DMS114 treated with DMSO at 0.1 percent for 48 hours (cell line): ENCODE measurements around the gene EPG5.
"Not testable (repeated sequence)": the region's sequence is repeated elsewhere in the genome, so short reads cannot be mapped to it uniquely, and the experiment has no call there.

Experiments used
- DNase-seq: peaks from one replicate; lab custom pipeline; 2025; ENCODE audit not compliant: unreplicated experiment; lab: John Stamatoyannopoulos, UW

Gene EPG5, protein sequence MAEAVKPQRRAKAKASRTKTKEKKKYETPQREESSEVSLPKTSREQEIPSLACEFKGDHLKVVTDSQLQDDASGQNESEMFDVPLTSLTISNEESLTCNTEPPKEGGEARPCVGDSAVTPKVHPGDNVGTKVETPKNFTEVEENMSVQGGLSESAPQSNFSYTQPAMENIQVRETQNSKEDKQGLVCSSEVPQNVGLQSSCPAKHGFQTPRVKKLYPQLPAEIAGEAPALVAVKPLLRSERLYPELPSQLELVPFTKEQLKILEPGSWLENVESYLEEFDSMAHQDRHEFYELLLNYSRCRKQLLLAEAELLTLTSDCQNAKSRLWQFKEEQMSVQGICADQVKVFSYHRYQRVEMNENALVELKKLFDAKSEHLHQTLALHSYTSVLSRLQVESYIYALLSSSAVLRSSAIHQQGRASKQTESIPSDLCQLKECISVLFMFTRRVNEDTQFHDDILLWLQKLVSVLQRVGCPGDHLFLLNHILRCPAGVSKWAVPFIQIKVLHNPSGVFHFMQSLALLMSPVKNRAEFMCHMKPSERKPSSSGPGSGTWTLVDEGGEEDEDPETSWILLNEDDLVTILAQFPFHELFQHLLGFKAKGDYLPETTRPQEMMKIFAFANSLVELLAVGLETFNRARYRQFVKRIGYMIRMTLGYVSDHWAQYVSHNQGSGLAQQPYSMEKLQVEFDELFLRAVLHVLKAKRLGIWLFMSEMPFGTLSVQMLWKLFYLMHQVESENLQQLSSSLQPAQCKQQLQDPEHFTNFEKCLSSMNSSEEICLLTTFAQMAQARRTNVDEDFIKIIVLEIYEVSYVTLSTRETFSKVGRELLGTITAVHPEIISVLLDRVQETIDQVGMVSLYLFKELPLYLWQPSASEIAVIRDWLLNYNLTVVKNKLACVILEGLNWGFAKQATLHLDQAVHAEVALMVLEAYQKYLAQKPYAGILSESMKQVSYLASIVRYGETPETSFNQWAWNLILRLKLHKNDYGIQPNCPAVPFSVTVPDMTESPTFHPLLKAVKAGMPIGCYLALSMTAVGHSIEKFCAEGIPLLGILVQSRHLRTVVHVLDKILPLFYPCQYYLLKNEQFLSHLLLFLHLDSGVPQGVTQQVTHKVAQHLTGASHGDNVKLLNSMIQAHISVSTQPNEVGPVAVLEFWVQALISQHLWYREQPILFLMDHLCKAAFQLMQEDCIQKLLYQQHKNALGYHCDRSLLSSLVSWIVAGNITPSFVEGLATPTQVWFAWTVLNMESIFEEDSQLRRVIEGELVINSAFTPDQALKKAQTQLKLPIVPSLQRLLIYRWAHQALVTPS (N-terminal part only)

DNA sequence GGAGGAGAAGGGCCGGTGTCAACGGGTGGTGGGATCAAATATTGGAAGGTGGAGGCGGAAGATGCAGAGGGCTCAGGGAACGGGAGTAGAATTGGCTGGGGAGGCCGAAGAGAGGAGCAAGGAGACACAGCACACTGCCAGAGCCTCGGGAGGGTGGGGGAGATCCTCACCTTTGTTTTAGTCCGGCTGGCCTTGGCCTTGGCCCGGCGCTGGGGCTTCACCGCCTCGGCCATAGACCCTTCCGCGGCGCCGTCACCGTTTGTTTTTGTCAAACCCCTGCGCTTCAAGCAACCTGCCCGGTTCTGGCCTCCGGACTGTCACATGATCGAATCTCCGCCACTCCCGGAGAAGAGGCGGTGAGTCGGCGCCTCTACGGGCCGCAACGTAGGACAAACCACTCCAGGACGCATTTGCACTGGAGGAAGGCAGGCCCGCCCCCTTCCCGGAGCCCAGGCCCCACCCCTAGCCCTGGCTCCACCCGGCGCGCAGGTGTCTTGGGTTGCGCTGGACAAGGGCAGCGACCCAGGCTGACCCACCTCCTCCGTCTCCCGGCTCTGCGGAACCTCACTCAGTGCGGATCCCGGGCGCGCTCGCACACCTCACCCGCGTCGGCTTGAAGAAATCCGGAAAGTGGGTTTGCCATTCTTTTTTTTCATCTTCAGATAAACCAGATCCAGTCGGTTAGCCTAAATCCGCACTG, at the start of gene EPG5:
Gene EPG5 (minus strand): TSS at position 323 of the 700 bp plus-strand sequence. CDS start 90 bp downstream, at position 233.
- peak; percentile 88 for DNase-seq

DNA sequence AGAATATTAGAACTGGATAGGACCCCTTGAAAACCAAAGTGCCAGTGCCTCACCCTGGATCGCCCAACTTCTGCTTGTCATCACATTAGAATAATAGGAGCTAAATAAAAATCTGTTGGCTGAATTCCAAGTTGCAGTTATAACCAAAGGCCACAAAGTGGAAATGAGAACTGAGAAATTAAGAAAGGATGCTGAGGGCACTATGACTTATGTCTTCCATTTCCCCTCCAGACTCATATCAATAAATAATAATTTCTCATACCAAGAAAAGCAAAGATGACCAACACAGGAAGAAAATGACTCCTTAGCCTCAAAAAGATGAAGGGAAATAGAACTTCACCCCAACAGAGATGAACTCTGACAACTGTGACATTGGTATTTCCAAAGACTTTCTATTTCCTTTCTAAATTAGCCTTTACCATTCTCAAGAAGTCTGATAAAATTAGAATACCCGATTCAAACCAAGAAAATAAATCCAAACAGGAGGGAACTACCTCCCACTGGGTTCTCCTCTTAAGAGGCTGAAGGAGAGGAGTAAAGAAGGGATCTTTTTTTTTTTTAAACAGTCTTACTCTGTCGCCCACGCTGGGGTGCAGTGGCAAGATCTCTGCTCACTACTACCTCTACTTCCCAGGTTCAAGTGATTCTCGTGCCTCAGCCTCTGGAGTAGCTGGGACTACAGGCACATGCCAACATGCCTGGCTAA, 46.5 kb upstream of the EPG5 start:
- no peak for DNase-seq

DNA sequence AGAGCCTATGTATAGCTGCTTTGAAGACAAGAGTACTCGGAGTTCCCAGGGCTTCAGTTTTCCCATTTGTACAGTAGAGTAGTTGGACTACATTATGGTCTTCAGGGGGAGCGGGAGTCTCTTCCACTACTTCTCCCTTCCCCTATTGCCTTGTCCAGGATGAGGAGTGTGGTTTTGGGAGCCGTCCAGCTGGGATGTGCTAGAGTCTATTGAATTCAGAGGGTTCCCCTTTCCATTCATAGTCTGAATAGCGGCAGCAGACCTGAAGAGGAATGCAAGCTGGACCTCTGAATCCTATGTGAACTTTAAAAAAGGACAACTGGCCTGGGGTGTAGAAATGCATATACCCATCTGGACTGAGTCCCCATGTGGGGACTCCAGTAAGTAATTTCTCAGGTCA, 43.5 kb upstream of the EPG5 start:
- DNase-seq, result no peak

DNA sequence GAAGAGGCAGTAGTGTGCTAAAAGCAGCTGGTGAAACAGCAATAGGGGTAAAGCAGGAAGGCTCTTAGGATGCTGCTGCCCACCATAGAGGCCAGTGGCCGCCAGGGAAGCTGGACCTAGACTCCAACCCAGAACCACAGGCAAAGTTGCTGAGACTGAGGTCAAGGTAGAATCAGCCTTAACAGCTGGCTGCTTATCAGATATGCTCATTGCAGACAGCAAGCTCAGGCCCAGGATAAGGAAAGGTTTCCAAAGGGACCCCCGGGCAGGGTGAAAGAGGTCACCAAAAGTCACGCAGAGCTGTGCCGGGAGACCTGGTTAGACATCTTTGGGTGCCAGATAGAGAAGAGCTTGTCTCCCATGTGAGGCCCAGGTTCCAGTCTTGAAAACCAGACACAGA, 42.9 kb upstream of the EPG5 start:
- no peak for DNase-seq

DNA sequence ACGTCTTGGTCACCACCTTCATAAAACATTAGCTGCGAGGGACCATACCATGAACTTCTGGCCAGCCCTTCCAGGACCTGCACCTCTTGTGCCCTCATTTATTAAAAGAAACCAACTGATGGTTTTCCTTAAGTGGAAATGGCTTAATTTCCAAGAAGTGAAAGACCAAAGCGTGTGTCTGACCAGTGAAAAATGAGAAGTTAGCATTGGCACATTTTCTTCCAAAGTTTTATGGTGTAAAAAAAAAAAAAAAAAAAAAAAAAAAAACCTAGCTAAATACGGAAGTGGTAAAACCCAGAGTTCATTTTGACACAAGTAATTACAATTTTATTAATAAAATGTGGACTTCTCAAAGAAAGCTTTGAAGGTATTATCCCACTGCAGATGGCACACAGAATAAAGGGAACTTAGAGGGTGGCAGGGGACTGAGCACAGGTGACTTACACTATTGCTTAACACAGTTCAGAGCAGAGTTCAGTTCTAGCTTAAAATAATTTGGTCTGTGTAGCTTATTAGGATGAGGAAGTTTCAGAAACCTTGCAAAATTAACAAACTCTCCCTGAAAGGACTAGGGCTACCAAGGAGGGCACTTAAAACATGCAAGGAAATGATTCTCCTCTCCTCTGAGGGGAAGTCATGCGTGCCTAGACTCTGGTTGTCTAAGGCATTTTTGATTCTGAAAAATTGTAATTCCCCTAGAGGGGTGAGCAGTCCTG, 42.2 kb upstream of the EPG5 start:
- DNase-seq, result no peak

DNA sequence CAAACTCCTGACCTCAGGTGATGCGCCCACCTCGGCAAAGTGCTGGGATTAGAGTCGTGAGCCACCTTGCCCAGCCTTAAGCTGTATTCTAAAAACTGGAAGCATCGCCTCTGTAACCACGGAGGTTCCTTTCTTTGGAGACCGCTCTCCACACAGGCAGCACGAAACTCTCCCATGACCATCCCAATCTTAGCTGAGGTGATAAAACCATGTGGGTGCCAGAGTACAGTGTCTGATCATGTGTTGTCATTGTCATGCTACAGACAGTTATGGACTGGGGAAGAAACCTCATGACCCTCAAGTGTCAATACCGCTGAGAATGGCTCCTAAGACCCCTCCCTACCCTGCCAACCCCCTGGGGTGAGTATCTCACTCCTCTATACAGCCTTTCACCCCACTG, 41.4 kb upstream of the EPG5 start:
- DNase-seq, result no peak

DNA sequence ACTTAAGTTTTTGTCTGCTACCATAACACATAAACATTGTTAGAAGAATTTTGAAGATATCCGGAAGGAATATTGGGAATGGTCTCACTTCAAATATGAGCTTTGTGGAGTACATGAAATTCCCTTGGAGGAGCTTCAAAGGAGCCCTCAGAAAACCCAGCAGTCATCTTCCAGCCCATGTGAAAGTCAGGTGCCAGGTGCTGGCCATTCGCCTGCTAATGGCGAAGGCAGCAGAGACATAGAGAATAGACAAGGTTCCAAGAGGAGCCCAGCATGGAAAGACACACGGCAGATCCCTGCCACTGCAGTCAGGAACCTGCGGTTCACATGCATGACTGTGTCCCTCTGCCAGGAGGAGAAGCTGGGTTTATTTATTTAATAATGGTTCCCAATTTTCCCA, 40.0 kb upstream of the EPG5 start:
- no peak for DNase-seq

DNA sequence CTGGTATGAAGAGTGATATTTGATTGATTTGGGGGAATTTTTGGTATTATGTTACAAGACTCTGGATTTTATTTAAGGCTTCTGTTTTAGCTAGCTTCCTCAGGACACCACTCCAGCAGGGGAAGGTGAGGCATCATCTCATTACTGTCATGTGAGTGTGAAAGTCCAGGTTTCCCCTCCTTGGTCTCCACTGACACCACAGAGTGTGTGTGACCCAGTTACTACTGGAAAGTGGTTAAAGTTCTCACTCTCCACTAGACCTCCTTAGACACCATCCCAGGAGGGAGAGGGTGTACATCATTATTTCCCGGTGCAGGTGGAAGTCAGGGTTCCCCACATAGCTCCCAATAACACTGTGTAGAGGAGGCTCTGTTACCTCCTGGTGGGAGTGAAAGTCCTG, 35.8 kb upstream of the EPG5 start:
- DNase-seq, result no peak

DNA sequence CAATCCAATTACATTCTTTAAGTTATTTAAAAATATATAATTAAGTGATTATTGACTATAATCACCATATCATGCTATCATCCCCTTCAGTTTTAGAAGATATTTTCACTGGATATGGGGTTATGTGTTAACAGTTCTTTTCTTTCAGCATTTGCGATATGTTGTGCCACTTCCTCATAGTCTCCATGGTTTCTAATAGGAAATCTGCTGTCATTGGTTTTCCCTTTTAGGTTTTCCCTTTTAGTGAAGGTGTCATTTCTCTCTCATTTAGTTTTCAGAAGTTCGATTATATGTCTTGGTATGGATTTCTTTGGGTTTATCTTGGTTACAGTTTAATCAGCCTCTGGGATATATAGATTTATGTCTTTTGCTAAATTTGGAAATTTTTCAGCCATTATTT, 34.8 kb upstream of the EPG5 start:
- no peak for DNase-seq

DNA sequence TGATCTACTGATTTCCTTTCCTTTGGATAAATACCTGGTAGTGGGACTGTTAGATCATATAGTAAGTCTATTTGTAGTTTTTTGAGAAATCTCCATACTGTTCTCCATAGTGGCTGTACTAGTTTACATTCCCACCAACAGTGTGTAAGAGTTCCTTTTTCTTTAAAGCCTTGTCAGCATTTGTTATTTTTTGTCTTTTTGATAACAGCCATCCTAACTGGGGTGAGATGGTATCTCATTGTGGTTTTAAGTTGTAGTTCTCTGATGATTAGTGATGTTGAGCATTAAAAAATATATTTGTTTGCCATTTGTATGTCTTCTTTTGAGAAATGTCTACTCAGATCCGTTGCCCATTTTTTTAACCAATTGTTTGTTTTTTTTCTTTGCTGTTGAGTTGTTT, 33.9 kb upstream of the EPG5 start:
- DNase-seq, result no peak

DNA sequence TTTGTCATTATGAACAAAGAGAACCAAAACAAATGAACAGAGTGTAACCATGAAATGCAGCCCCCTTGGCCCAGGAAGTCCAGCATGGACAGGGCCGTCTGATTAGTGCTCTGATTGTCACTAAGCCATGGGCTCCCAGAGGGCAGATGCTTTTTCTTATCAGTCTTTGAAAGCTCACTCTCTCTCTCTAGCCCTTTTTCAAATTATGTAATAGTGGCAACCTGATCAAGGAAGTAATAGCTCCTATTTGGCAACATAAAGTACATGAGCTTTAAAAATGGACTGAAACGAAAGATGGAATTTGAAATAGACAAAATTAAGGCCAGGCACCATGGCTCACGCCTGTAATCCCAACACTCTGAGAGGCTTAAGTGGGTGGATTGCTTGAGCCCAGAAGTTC, 32.4 kb upstream of the EPG5 start:
- no peak for DNase-seq

DNA sequence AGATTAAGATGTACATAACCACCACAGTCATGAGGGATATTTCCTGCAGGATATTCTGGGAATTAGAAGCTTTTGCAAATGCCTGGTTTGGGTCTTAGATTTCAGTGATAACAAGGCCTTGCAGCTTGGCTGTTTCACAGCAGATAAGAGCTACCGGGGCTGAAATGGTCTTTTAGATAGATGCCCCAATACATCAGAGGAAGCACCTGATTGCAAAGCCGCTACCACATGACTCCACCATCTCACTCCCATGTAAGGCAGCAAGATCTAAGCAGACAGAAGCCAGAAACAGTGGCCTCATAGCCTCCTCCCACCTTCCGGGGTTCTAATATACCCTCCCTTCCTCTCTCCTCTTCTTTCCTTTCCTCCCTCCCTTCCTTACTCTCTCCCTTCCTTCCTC, 31.1 kb upstream of the EPG5 start:
- no peak for DNase-seq

DNA sequence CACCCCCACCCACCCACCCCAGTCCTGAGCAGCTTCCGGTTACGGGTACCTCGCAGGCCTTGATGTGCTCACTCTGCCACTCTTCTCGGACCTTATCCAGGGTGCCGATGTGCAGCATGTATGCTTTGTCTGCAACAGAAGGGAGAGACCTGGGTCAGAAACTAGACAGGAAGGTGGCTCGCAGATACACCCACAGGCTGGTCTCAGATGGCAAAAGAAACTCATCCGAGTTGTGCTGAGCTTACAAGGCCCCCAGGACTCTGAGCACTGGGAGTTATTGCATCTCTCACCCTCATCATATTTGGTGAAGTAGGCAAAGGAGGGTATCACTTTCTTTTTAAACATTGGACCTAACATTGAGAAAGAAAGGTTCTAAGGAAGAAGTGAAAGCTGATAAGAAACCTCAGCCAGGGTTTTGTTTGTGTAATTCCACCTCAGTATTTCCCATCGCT, 30.6 kb upstream of the EPG5 start:
- no peak for DNase-seq

DNA sequence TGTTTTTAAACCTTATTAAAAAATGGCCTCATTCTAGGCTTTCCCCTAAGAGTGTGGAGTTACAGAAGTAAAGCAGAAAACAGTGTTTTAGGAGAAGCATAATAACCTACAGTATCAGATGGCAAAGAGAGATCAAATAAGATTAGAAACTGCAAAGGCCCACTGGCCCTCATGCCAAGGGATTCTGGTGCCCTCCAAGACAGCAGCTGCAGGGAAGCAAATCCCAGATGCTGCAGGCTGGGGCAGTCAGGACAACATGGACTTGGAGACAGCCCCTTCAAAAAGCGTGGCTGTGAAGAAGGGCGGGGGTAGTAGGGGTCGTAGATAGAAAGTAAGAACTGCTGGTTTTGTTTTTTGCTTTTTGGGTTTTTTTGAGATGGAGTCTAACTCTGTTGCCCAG, 28.3 kb upstream of the EPG5 start:
- DNase-seq, result no peak

DNA sequence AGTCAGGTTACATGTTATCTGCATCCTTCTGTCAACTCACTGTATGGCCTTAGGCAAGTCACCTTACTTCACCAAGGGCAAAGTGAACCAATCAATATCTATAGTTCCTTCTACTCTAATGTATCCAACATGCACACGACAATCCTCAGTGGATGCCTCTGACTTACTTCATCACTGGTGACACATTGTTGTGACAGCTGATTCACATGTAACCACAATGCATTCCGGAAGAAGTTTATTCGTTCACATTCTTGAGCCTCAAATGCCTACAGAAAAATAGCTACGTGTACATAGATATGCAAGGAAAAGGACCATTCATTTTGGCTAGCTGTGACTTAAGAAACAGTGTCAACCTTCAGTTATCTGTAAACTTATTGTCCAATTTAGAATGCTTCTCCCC, 26.3 kb upstream of the EPG5 start:
- DNase-seq, result no peak

DNA sequence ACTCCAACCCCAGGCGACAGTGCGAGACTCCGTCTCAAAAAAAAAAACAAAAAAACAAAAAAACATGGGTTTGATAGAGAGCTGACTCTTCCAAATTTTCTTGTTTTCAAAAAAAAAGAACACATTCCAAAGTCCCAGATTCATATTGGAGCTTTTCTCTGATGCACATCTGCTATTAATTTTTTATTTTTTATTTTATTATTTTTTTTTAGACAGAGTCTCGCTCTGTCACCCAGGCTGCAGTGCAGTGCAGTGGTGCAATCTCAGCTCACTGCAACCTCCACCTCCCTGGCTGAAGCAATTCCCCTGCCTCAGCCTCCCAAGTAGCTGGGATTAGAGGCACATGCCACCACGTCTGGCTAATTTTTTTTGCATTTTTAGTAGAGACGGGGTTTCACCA, 25.4 kb upstream of the EPG5 start:
- not testable (repeated sequence) for DNase-seq

DNA sequence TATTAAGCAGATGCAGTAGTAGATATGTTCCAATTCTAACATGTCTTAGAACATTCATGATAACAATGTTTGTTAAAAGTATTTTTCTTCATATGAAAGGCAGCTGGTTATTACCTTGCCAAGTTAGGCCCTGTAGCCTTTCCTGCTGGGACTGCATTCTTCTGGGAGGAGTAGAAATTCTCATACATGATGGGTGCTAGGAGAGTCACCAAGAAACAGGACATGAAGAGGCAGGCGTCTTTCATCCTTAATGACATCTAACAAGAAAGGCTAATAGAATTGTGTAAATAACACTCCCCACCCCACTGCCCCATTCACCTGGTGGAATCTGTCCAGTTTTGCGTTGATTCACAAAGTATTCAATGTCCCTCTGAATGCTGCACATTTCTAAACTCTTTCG, 24.7 kb upstream of the EPG5 start:
- DNase-seq, result no peak

DNA sequence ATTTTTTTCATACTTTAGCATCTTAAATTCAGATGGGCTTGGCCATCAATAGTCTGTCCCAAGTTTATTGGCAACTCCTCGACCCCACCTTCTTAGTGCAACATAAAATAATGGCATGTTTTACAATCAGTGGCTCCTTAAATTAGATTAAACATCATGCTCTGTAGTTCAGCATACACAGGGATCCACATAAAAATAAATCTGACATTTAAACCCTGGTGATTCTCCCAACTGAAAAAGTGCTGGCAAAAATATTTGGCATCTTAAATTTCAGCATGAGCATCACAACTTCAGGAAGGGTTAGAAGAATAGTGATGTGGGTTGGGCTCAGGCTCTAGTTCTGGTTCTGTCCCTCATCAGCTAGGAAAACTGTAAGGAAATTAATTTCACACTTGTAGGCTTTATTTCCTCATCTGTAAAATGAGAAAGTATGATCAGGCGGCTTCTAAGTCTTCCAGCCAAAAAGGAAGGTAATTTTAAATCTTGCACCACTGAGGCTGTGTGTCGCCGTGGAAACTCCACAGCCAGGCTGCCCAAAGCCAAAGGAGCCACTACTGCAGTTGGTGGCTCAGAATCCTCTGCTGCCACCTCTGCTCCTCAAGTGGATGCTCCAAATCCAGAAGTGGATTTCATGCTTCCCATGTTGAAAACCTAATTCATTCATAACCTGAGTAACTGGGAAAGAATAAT, 17.6 kb upstream of the EPG5 start:
- no peak for DNase-seq

DNA sequence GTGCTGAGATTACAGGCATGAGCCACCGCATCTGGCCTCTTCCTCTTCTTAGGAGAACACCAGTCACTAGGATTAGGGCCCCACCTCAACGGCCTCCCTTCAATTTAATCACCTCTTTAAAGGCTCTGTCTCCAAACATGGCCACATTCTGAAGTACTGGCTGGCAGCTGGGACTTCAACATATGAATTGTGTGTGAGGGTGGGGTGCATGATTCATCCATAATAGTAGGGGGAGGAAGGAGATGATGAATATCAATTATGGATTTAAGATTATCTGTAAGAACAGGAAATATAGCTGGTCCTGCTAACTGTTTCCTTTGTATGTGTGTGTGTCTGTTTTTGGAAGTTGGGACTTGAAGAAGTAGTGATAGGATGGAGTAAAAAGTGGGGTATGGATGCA, 14.7 kb upstream of the EPG5 start:
- no peak for DNase-seq
